HTERT RPE-1 (cell line): ENCODE data around the gene FXYD2.
"Not testable (repeated sequence)": the region's sequence is repeated elsewhere in the genome, so short reads cannot be mapped to it uniquely, and the experiment has no call there.

Experiments
- in situ Hi-C: fragments of 300-500 bp; cut with MboI; formaldehyde crosslinking; loops from 4 replicates; pipeline ENCODE4 v1.14.3; 2020; ENCODE audit warnings: low sequenced_read_pairs

The FXYD2 gene

GRCh38 chr11:117824571-117825537, at the start of gene FXYD2:
Gene FXYD2 (minus strand): TSS chr11:117824744. CDS start chr11:117824678, 66 bp downstream.
- in situ Hi-C loops = no loop called here

- in situ Hi-C loops = no loop called here
Measured at GRCh38 chr11:117873828-117874125, 49.2 kb upstream of the FXYD2 start.

GRCh38 chr11:117872975-117873827, 48.7 kb upstream of the FXYD2 start:
- in situ Hi-C loops = no loop called here

GRCh38 chr11:117872420-117872961, 47.9 kb upstream of the FXYD2 start:
- in situ Hi-C loops = no loop called here

GRCh38 chr11:117871784-117872183, 47.2 kb upstream of the FXYD2 start:
- in situ Hi-C loops = no loop called here

GRCh38 chr11:117871160-117871559, 46.6 kb upstream of the FXYD2 start:
- in situ Hi-C loops = no loop called here

GRCh38 chr11:117870103-117870952, 45.8 kb upstream of the FXYD2 start:
- in situ Hi-C loops = no loop called here

- in situ Hi-C loops = no loop called here
Measured at GRCh38 chr11:117869604-117870003, 45.1 kb upstream of the FXYD2 start.

- in situ Hi-C loops = no loop called here
Measured at GRCh38 chr11:117868815-117869561, 44.4 kb upstream of the FXYD2 start.

- in situ Hi-C loops = no loop called here
Measured at GRCh38 chr11:117868088-117868487, 43.5 kb upstream of the FXYD2 start.

- in situ Hi-C loops = no loop called here
Measured at GRCh38 chr11:117866526-117866925, 42.0 kb upstream of the FXYD2 start.

GRCh38 chr11:117865546-117865945, 41.0 kb upstream of the FXYD2 start:
- in situ Hi-C loops = not testable (repeated sequence)

GRCh38 chr11:117863383-117863782, 38.8 kb upstream of the FXYD2 start:
- in situ Hi-C loops = no loop called here

GRCh38 chr11:117862753-117863152, 38.2 kb upstream of the FXYD2 start:
- in situ Hi-C loops = no loop called here

- in situ Hi-C loops = no loop called here
Measured at GRCh38 chr11:117862019-117862725, 37.6 kb upstream of the FXYD2 start.

GRCh38 chr11:117861151-117862018, 36.8 kb upstream of the FXYD2 start:
- in situ Hi-C loops = no loop called here

GRCh38 chr11:117860139-117860538, 35.6 kb upstream of the FXYD2 start:
- in situ Hi-C loops = no loop called here

GRCh38 chr11:117859488-117860112, 35.1 kb upstream of the FXYD2 start:
- in situ Hi-C loops = no loop called here
